GM18520 (cell line): ENCODE results near the gene CLASRP.
"Not testable (repeated sequence)": the region's sequence is repeated elsewhere in the genome, so short reads cannot be mapped to it uniquely, and the experiment has no call there.

Experiments
- ATAC-seq: cut with Tn5 transposase; IDR thresholded peaks from one replicate; pipeline ENCODE4 v1.9.1; 2021; ENCODE audit not compliant: unreplicated experiment

CLASRP gene

GRCh38 chr19:45100201-45100600, 61.4 kb downstream of the CLASRP start:
- ATAC-seq, result no peak

- ATAC-seq, result no peak
Measured at GRCh38 chr19:45100846-45101252, 62.0 kb downstream of the CLASRP start.

- ATAC-seq, result no peak
Measured at GRCh38 chr19:45101806-45102205, 63.0 kb downstream of the CLASRP start.

DNA sequence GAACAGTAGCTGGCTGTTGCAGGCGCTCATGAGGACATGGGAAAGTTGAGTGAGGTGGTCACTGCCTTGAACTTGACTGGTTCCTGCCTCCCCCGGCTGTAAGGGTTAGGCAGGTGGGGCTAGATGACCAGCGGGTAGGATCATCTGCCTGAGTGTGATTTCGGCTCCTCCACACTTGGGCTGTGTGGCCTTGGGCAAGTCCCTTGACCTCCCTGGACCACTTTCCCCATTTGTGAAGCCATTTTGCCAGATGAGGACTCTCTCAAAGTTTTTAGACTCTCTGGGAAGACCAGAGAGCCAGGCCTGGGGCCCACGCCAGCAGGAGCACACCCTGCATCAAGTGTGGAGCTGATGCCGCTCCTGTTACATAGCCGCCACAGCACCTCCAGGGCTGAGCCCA, 63.6 kb downstream of the CLASRP start:
- ATAC-seq, result no peak

DNA sequence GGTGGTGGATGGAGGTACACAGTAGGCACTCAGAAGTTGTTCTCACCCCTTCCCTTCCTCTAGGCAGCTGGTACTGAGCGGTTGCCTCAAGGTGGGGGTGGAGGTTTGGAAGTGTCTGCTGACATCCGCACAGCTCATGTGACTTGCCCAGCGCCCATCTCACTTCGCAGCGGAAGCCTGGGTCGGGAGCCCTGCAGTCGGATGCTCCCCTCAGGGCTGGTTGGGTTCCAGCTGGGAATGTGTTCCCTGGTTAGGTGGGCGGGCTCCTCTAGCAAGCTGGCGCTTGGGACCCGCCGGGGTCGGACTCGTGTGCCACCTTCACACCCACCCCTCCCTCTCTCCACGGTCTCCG, 64.3 kb downstream of the CLASRP start:
- no peak for ATAC-seq

DNA sequence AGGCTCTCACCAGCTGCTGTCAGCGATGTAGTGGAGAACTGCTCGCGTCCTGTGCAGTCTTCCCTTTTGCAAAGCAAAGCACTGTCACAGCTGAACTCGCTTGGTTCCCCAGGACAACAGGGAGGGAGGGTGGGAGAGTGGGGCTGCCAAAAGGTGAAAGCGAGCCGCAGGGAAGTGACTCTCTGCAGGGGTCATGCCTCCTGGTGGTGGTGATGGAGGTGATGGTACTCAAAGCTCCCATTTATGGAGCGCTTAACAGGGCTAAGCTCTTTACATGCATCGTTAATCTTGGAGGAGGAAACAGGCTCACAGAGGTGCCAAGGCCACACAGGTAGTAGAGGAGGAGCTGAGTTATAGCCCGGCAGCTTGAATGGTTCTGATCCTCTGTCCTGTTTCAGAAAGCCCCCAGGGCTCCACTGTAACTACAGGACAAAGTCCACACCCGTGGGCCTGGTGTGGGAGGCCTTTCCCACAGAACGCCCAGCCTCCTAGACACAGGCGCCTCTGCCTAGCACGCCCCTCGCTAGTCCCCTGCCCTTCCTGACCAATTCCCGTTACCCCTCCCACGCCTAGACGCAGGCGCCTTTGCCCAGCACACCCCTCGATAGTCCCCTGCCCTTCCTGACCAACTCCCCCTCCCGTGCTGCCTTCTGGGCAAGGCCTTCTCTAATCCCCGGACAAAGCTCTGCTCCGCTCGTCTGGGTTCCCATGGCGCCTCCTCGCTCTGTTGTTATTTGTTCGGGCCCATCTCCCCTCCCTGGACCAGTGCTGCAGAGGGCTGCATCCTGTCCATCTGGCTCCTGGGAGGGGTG, 64.9 kb downstream of the CLASRP start:
- ATAC-seq, result no peak

DNA sequence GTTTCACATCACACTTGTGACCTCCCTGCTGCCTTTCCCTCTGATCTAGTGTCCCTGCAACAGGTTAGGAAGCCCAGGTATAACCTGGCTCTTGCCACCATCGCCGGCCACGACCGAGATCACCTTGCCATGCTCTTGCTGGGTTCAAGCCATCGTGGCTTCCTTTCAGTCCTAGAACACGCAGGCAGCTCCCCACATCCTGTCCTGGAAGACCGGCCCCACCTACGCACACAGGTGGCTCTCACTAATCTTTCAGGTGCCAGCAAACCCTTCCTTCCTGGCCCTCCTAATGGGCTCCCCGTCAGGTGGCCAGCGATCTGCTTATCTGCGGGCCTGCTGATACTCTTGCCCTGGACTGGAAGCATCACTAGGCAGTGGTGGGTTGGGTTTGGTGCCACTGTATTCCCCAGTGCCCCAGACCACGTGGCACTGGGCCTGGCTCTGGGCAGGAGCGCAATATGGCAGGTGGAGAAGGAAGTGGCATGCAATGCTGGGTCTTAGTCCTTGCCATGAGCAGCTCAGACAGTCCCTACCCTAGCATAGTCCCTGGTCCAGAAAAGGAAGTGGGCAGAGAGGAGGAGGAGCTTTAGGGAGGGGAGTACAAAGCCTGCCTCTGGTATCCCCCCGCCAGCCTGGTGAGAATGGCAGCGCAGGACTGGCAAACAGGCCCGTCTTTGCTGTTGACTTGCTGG, 66.0 kb downstream of the CLASRP start:
- no peak for ATAC-seq

- not testable (repeated sequence) for ATAC-seq
Measured at GRCh38 chr19:45106363-45106762, 67.5 kb downstream of the CLASRP start.

- no peak for ATAC-seq
Measured at GRCh38 chr19:45107621-45108150, 68.8 kb downstream of the CLASRP start.

- ATAC-seq, result no peak
Measured at GRCh38 chr19:45110851-45111266, 72.0 kb downstream of the CLASRP start.

- ATAC-seq, result no peak
Measured at GRCh38 chr19:45112111-45112827, 73.4 kb downstream of the CLASRP start.

DNA sequence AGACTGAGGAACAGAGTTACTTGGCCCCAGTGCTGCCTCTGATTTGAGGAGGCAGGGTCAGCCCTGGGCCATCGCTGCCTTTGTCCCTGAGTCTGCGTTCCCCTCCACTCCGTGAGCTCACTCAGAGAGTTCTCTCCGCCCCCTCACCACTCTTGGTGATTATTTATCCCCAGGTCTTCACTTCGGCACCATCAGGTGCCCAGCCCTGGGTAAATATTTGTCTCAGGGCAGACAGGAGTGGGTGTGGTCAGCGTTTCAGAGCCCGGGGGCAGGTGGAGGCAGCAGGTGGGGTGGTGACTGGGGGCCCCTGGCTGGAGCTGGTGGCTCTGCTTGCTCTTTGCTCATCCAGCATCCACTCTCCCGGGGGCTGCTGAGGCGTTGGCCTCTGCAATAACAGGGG, 74.8 kb downstream of the CLASRP start:
- no peak for ATAC-seq

DNA sequence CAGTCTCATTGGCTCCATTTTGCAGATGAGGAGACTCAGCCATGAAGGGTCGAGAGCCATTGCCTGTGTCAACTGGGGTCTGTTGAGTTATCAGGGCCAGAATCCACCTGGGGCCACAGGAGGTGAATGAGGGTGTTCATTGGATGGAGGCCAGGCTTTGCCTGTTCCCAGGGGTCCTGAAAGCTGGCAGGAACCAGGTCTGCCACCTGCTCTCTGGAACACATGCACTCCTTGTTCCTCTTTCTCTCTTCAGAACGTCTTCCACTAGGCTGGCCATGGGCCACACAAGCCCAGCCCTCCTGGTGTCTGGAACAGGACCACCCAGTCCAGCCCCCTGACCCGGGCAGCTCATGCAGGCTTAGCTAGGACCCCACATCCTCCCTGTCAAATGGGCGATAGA, 75.3 kb downstream of the CLASRP start:
- no peak for ATAC-seq

GRCh38 chr19:45115809-45116615, 77.2 kb downstream of the CLASRP start:
- ATAC-seq, result no peak

DNA sequence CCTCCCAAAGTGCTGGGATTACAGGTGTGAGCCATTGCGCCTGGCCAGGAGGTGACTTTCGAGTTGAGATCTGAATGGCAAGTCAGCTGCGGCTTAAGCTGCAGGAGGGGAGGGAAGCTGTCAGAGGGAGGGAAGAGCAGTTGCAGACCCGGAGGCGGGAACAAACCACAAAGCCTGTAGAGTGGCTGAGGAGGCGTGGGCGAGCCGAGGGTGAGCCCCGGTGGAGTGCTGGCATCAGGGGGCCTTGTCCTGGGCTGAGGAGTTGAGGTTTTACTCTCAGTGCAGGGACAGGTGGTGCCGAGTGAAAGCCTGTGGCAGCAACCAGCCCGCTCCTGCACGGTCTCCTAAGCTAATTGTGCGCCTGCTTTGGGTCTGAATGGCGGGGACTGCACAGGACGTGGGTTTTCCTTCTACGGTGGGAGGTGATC, 78.3 kb downstream of the CLASRP start:
- no peak for ATAC-seq

GRCh38 chr19:45117671-45118070, 78.8 kb downstream of the CLASRP start:
- no peak for ATAC-seq

GRCh38 chr19:45118106-45118505, 79.3 kb downstream of the CLASRP start:
- no peak for ATAC-seq

DNA sequence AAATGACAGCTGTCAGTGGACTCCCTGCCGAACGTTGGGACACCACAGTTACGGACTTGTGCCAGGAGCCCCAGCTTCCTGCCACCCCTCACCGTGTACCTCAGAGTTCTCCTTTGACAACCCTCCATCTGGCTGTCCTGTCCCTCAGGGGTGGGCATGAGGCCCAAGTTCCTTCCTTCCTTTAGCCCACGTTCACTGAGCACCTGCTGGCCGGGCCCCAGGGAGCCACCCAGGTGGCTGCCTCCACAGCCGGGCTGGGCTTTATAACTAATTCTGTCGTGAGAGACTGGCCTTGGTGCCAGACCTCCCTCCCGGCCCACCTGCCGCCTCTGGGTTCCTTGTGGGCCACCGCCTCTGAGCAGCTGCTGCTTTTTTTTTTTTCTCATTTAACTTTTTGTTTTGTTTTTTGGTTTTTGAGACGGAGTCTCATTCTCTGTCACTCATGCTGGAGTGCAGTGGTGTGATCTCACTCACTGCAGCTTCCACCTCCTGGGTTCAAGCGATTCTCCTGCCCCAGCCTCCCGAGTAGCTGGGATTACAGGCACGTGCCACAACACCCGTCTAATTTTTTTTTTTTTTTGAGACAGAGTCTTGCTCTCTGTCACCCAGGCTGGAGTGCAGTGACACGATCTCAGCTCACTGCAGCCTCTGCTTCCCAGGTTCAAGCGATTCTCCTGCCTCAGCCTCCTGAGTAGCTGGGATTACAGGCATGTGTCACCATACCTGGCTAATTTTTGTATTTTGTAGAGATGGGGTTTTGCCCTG, 79.9 kb downstream of the CLASRP start:
- peak; percentile 36 for ATAC-seq

DNA sequence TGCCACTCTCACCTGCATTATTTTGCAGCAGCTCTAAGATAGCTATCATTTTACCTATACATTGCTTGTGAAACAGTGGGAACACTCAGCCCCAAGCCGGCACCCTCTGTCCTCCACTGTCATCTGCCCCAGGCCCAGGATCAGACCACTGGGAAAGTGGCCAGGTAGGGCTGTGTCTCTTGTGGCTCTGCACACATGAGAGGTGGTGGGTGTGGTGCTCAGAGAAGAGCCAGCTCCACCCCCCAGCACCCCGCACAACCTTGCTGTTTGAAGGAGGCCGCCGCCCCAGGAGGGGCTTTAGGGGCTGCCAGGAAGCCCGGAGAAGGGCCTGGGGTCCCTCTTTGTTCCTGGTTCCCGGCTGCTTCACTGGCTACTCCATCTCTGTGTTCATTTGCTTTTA, 80.7 kb downstream of the CLASRP start:
- ATAC-seq, result no peak
